ENCODE measurements around the gene EFCAB14.

- no peak for TF ChIP-seq CTCF (conservative IDR thresholded peaks at IDR 0.05; ENCODE audit: low read depth in 2 of 2)
- no peak for TF ChIP-seq STAT1 (IDR thresholded peaks at IDR 0.05; ENCODE audit: unreplicated experiment)
- TF ChIP-seq ETS1 (IDR thresholded peaks at IDR 0.05) = no peak
- TF ChIP-seq POLR2AphosphoS5 (IDR thresholded peaks at IDR 0.05; ENCODE audit: low read depth) = no peak
- TF ChIP-seq EZH2 (IDR thresholded peaks at IDR 0.05; ENCODE audit: low read depth, unreplicated experiment) = no peak
- TF ChIP-seq REST (IDR thresholded peaks at IDR 0.05; ENCODE audit: unreplicated experiment) = no peak
- no peak for TF ChIP-seq ZNF114 (CRISPR knock-in tag; IDR thresholded peaks at IDR 0.05)
Observed at GRCh38 chr1:46687093-46687659, 31.7 kb downstream of the EFCAB14 start.
